K562 (cell line): Measurements from ENCODE around the gene CTSD. TPM values are rescaled to one million over a fixed set of nuclear protein-coding genes. Genes with fewer than 3 reads are reported as not detected.

ENCODE experiments used
- ATAC-seq: fragments of 200-7000 bp; cut with Tn5 transposase; 3 replicates; pipeline ENCODE4 v1.9.1; 2020; ENCODE audit warnings: moderate library complexity
- BruUV-seq: library from RNA; stranded (reverse); fragments of 400-500 nt; replicated peaks from 2 replicates; lab custom pipeline; 2021; lab: Mats Ljungman, UMichigan
- CTCF ChIA-PET: fragments of 300-600 bp; formaldehyde crosslinking; extraction: SDS; loops from one replicate; lab custom pipeline; 2021; ENCODE audit warnings: low intra/inter-chr PET ratio; lab: Yijun Ruan, JAX
- POLR2A ChIA-PET: fragments of 300-600, 350-650 bp; sonication (Branson Sonifier 250); formaldehyde crosslinking; extraction: SDS; loops from one replicate; lab custom pipeline; 2021; ENCODE audit warnings: antibody characterized with exemption, inconsistent platforms; lab: Yijun Ruan, JAX
- DNase-seq, 4 experiments: peaks; one replicate each; pipeline versions ENCODE4 v3.0.0 to v3.0.0-alpha.2; 2011 to 2018; ENCODE audit warnings: low spot score in 3 of 4, mixed read lengths in 3 of 4; ENCODE audit errors: extremely low read depth in 1 of 4
- FAIRE-seq: peaks from 2 replicates; lab custom pipeline; 2011; peaks lifted over from hg19 to GRCh38; lab: Jason Lieb, UNC
- H2AFZ ChIP-seq: 2 replicates; pipeline ENCODE4 v1.6.0; 2011; ENCODE audit warnings: low read depth, low read length, control low read depth, inconsistent platforms
- H3K27ac ChIP-seq: fragments of 200-600 bp; 3 replicates; pipeline ENCODE4 v1.8.0; 2011; ENCODE audit warnings: low read depth, mild to moderate bottlenecking, control low read depth, inconsistent platforms, low read length, moderate library complexity, mixed read lengths; ENCODE audit errors: extremely low read depth
- H3K27me3 ChIP-seq, 2 experiments: fragments of 300-600 bp in 1 of 2; 2 replicates in 1 of 2; 3 replicates in 1 of 2; pipeline versions ENCODE4 v1.6.0 to v1.8.0; 2011; ENCODE audit warnings: inconsistent platforms in 2 of 2, low read length in 2 of 2, mild to moderate bottlenecking in 1 of 2, mixed read lengths in 1 of 2, moderate library complexity in 1 of 2; ENCODE audit not compliant: control insufficient read depth in 2 of 2, insufficient read depth in 2 of 2
- H3K36me3 ChIP-seq: fragments of 300-600 bp; 3 replicates; pipeline ENCODE4 v1.8.0; 2011; ENCODE audit warnings: mild to moderate bottlenecking, low read length, inconsistent platforms; ENCODE audit not compliant: control insufficient read depth, insufficient read depth
- H3K4me1 ChIP-seq, 2 experiments: fragments of 200-600 bp in 1 of 2; replicated peaks in 1 of 2; 2 replicates in 1 of 2; 3 replicates in 1 of 2; pipeline versions ENCODE4 v1.5.1 to v1.8.0; 2011; ENCODE audit warnings: inconsistent platforms in 2 of 2, low read length in 2 of 2, mild to moderate bottlenecking in 1 of 2, mixed read lengths in 1 of 2, moderate library complexity in 1 of 2; ENCODE audit not compliant: control insufficient read depth in 2 of 2, insufficient read depth in 2 of 2
- H3K4me2 ChIP-seq: 2 replicates; pipeline ENCODE4 v1.6.1; 2011; ENCODE audit warnings: low read length, control low read depth, inconsistent platforms, mixed read lengths; ENCODE audit not compliant: insufficient read depth
- H3K4me3 ChIP-seq: fragments of 200-600 bp; sonication (generic), shearing (Covaris generic); 2 replicates; pipeline ENCODE4 v1.5.1; 2016; ENCODE audit warnings: control low read depth, inconsistent platforms
- H3K79me2 ChIP-seq: fragments of 200-600 bp; 3 replicates; pipeline ENCODE4 v1.8.0; 2011; ENCODE audit warnings: low read length, inconsistent platforms; ENCODE audit not compliant: control insufficient read depth, insufficient read depth
- H3K9ac ChIP-seq, 2 experiments: 2 replicates each; pipeline versions ENCODE4 v1.6.0 to v1.6.1; 2011; ENCODE audit warnings: low read depth in 2 of 2, low read length in 2 of 2, control low read depth in 1 of 2, inconsistent platforms in 1 of 2, mild to moderate bottlenecking in 1 of 2, mixed read lengths in 1 of 2; ENCODE audit not compliant: insufficient read depth in 1 of 2
- H3K9me1 ChIP-seq: one replicate; pipeline ENCODE4 v1.6.0; 2011; ENCODE audit warnings: inconsistent platforms, mild to moderate bottlenecking, low read length, moderate library complexity; ENCODE audit not compliant: control insufficient read depth, insufficient read depth
- H3K9me3 ChIP-seq: replicated peaks from 2 replicates; pipeline ENCODE4 v1.5.1; 2011; ENCODE audit warnings: low read depth, low read length, inconsistent platforms; ENCODE audit not compliant: control insufficient read depth, insufficient read depth
- H4K20me1 ChIP-seq: replicated peaks from 2 replicates; pipeline ENCODE4 v1.6.1; 2011; ENCODE audit warnings: low read length, inconsistent platforms, mixed read lengths; ENCODE audit not compliant: control insufficient read depth, insufficient read depth
- CXXC5 ChIP-seq: fragments of 250-450 bp; sonication (Bioruptor Pico); IDR thresholded peaks from 2 replicates; pipeline ENCODE4 v1.8.0; 2022; ENCODE audit warnings: inconsistent platforms, mild to moderate bottlenecking, moderate library complexity
- JUN ChIP-seq, 2 experiments: sonication (generic) in 1 of 2; formaldehyde crosslinking in 1 of 2; IDR thresholded peaks; 2 replicates each; pipeline versions ENCODE4 v1.6.1 to v1.8.0; 2012 to 2022; ENCODE audit warnings: borderline replicate concordance in 2 of 2, mild to moderate bottlenecking in 2 of 2, improper control_type of control experiment in 1 of 2, low read depth in 1 of 2, low read length in 1 of 2, missing genetic modification reagents in 1 of 2
- MXD1 ChIP-seq: fragments of 250-450 bp; sonication (Bioruptor Pico); IDR thresholded peaks from 2 replicates; pipeline ENCODE4 v1.8.0; 2021; ENCODE audit warnings: borderline replicate concordance, mild to moderate bottlenecking, moderate library complexity; ENCODE audit not compliant: poor library complexity, severe bottlenecking
- NFE2L1 ChIP-seq: fragments of 450-650 bp; IDR thresholded peaks from 2 replicates; pipeline ENCODE4 v1.6.1; 2016; ENCODE audit warnings: missing genetic modification characterization, low read depth, mild to moderate bottlenecking, missing compliant biosample characterization, moderate library complexity, borderline replicate concordance
- NFRKB ChIP-seq: fragments of 450-650 bp; IDR thresholded peaks from 2 replicates; pipeline ENCODE4 v1.6.1; 2016; ENCODE audit warnings: low read depth
- TAF7 ChIP-seq: fragments of 450-650 bp; IDR thresholded peaks from 2 replicates; pipeline ENCODE4 v1.6.1; 2016; ENCODE audit warnings: missing genetic modification characterization, missing compliant biosample characterization
- ZNF197 ChIP-seq: fragments of 200-800 bp; sonication (Bioruptor generic); IDR thresholded peaks from 2 replicates; pipeline ENCODE4 v1.6.1; 2016; ENCODE audit warnings: low read depth, missing genetic modification characterization, missing compliant biosample characterization
- WGBS: fragments of 100-300 bp; shearing (Covaris generic); methylation state at CpG from one replicate; pipeline ENCODE4 v1.1.6; 2016; ENCODE audit warnings: low coverage, mixed read lengths; ENCODE audit not compliant: insufficient coverage; ENCODE audit errors: missing lambda C conversion rate; 5-methylcytosine and 5-hydroxymethylcytosine counted together
- in situ Hi-C: fragments of 300-500 bp; cut with MboI; formaldehyde crosslinking; loops from 4 replicates; pipeline ENCODE4 v1.15.0; 2018; ENCODE audit warnings: inconsistent platforms, mixed read lengths
- intact Hi-C: fragments of 100-400 bp; cut with micrococcal nuclease; formaldehyde crosslinking; loops from 2 replicates; pipeline ENCODE4 v1.14.2; 2022
- polyA plus RNA-seq, 8 experiments: library from polyadenylated mRNA; depleted of rRNA in 4 of 8; stranded (reverse) in 5 of 8; unstranded in 3 of 8; fragments of >200 nt; fragmentation: Nextera tagmentation in 2 of 8; fragmentation: Illumina TruSeq in 1 of 8; extraction: Ambion mirVana in 2 of 8; extraction: Trizol in 1 of 8; gene quantifications; 2 replicates each; pipeline versions ENCODE4 v1.2.1 to v1.2.3, GENCODE V29; 2011 to 2014; ENCODE audit warnings: inconsistent platforms in 1 of 8, missing spikeins in 1 of 8
- total RNA-seq, 7 experiments: library from RNA; depleted of rRNA in 6 of 7; stranded (reverse); fragments of >200 nt in 6 of 7; fragmentation: Illumina TruSeq in 2 of 7; extraction: Trizol in 2 of 7; gene quantifications; 2 replicates each; pipeline versions ENCODE4 v1.2.1 to v1.2.3, GENCODE V29; 2011 to 2021; ENCODE audit warnings: low replicate concordance in 1 of 7

The CTSD gene
- total and polyA plus RNA-seq, 9 of the 15 experiments (the other 6 are each of a cell fraction or from before 2014, with no cell fraction given), result 1.0 to 112 (median 40.9) TPM

- TF ChIP-seq MXD1 (CRISPR knock-in tag) (no peak), NFRKB (no peak), JUN (IDR thresholded peaks at IDR 0.05; ENCODE audit: borderline replicate concordance, low read depth, low read length) (peak; percentile 25; the same call in 1 of the 2 replicates), JUN (CRISPR knock-in tag; IDR thresholded peaks at IDR 0.05; ENCODE audit: borderline replicate concordance) (no peak), CXXC5 (CRISPR knock-in tag) (0 out of 2 replicates have a peak, but pooled peaks have one; percentile 19)
Observed at GRCh38 chr11:1728931-1729691, 34.6 kb downstream of the CTSD start (continued).

- no peaks in the 10 kb centered on the region for H4K20me1 ChIP-seq
- H3K9me1 ChIP-seq, result no peaks in the 10 kb centered on the region
- FAIRE-seq (no peak), ATAC-seq (no peak), DNase-seq (no peak)
- H3K27ac ChIP-seq, result no peak overlapping the region
- POLR2A ChIA-PET, result interaction anchor here (0.7 kb wide), 1 partner anchor 9 kb away, joined by 4 read pairs; no protein-coding TSS in a partner anchor
- in situ Hi-C loops, result loop anchor here (5.0 kb wide), 1 partner anchor 34 kb away; the partner anchor contains the start of gene CTSD
- BruUV-seq, result no TSS peak
- H3K79me2 ChIP-seq, result no peaks in the 10 kb centered on the region
- peaks cover 24 to 62% of the 10 kb centered on the region in 2 experiments for H3K27me3 ChIP-seq
- no peaks in the 10 kb centered on the region for H3K36me3 ChIP-seq
- H3K4me1 ChIP-seq, result no peaks in the 10 kb centered on the region; a peak in 2 of 5 replicates
- WGBS, result 0% methylated on average over 4 of the region's 4 CpGs
- CTCF ChIA-PET, result no interaction called here
- no peak overlapping the region for H2AFZ ChIP-seq
- intact Hi-C loops, result no loop called here
- H3K4me3 ChIP-seq, result no peak overlapping the region
- no peak overlapping the region for H3K4me2 ChIP-seq
- TF ChIP-seq NFE2L1 (tag), result no peak
- no peak for TF ChIP-seq ZNF197 (CRISPR knock-in tag)
- no peak for TF ChIP-seq TAF7 (tag)
- no peak overlapping the region for H3K9ac ChIP-seq
- peaks cover 7% of the 10 kb centered on the region; the same call in 1 of the 2 replicates for H3K9me3 ChIP-seq
Observed at GRCh38 chr11:1728301-1728700, 35.4 kb downstream of the CTSD start.
